NB4 (cell line): ENCODE data around the gene ARL8A.

ENCODE experiments used
- DNase-seq: peaks from one replicate; pipeline ENCODE4 v3.0.0; 2010; ENCODE audit warnings: low read depth
- H3K4me3 ChIP-seq: one replicate; pipeline ENCODE4 v1.5.1; 2011; ENCODE audit warnings: mild to moderate bottlenecking, low read depth, low read length, moderate library complexity
- MYC ChIP-seq: IDR thresholded peaks from 2 replicates; pipeline ENCODE4 v1.6.1; 2011; ENCODE audit warnings: low read depth, low read length
- POLR2A ChIP-seq: IDR thresholded peaks from 2 replicates; pipeline ENCODE4 v1.6.1; 2011; ENCODE audit warnings: mild to moderate bottlenecking; ENCODE audit not compliant: insufficient read length; ENCODE audit errors: extremely low read depth
- TF ChIP-seq, protein P1 (sequence below): IDR thresholded peaks from 2 replicates; pipeline ENCODE4 v1.6.1; 2011; ENCODE audit warnings: low read depth, low read length
- TF ChIP-seq, protein P2 (sequence below): IDR thresholded peaks from one replicate; pipeline ENCODE4 v1.5.1; 2012; ENCODE audit warnings: low read depth, low read length

Gene ARL8A

DNA sequence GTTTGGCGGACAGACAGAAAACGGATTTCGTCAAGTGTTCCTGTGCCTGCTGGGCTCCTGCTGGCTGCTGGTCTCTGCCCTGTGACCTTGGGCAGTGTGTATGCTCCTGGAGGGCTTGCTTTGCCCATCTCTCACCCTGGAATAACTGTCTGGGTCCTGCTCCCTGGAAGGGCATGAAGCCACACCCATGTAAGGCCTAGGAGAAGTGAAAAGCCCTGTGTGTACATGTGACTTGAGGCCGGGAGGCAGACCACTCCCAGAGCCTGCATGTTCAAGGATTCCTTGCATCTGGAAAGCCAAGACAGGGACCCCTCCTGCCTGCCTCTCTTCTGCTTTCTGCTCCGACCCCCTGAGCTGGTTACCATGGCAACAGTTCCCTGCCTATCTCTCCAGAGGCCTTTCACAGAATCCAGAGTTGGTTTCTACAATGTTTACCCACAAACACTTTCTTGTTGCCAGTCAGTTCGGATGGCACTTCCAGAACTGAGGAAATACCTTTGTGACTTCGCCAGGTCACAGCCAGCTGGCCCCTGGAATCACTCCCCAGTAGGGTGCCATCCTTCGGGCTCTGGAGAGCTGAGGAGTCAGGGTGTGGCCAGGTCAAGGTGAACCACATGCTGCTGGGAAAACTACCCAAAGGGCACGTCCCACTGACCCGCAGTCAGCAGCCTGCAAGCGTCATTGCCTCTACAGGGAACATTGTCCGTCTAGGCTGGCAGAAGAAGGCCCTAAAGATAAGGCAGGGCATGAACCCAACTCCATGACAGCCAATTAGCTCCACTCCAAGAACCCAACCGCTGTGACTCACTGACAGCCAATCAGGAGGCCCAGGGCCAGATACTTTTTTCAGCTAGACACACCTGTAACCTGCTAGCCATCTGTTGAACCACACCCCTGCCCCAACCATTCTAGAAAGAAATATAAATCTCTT lies 36.5 kb downstream of the ARL8A start:
- TF ChIP-seq, protein P1, sequence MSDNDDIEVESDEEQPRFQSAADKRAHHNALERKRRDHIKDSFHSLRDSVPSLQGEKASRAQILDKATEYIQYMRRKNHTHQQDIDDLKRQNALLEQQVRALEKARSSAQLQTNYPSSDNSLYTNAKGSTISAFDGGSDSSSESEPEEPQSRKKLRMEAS = no peak
- no peak for TF ChIP-seq MYC
- no peak for DNase-seq
- no peak overlapping the region for H3K4me3 ChIP-seq

- no peak for DNase-seq
- TF ChIP-seq, protein P1 = no peak
- TF ChIP-seq POLR2A (no peak), MYC (no peak)
- TF ChIP-seq, protein P2, sequence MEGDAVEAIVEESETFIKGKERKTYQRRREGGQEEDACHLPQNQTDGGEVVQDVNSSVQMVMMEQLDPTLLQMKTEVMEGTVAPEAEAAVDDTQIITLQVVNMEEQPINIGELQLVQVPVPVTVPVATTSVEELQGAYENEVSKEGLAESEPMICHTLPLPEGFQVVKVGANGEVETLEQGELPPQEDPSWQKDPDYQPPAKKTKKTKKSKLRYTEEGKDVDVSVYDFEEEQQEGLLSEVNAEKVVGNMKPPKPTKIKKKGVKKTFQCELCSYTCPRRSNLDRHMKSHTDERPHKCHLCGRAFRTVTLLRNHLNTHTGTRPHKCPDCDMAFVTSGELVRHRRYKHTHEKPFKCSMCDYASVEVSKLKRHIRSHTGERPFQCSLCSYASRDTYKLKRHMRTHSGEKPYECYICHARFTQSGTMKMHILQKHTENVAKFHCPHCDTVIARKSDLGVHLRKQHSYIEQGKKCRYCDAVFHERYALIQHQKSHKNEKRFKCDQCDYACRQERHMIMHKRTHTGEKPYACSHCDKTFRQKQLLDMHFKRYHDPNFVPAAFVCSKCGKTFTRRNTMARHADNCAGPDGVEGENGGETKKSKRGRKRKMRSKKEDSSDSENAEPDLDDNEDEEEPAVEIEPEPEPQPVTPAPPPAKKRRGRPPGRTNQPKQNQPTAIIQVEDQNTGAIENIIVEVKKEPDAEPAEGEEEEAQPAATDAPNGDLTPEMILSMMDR = no peak
- H3K4me3 ChIP-seq = no peak overlapping the region
Observed at GRCh38 chr1:202107321-202107761, 37.2 kb downstream of the ARL8A start.

GRCh38 chr1:202106340-202107254 lies 37.9 kb downstream of the ARL8A start:
- DNase-seq = no peak
- TF ChIP-seq, protein P1 = no peak
- TF ChIP-seq, protein P2 = no peak
- TF ChIP-seq POLR2A = no peak
- TF ChIP-seq MYC = no peak

GRCh38 chr1:202105571-202106339 lies 38.8 kb downstream of the ARL8A start:
- no peak overlapping the region for H3K4me3 ChIP-seq
- TF ChIP-seq POLR2A (no peak), MYC (no peak)
- TF ChIP-seq, protein P1 = no peak
- TF ChIP-seq, protein P2 = no peak
- DNase-seq = no peak

More at GRCh38 chr1:202106340-202107254, 37.9 kb downstream of the ARL8A start:
- H3K4me3 ChIP-seq = no peak overlapping the region

DNA sequence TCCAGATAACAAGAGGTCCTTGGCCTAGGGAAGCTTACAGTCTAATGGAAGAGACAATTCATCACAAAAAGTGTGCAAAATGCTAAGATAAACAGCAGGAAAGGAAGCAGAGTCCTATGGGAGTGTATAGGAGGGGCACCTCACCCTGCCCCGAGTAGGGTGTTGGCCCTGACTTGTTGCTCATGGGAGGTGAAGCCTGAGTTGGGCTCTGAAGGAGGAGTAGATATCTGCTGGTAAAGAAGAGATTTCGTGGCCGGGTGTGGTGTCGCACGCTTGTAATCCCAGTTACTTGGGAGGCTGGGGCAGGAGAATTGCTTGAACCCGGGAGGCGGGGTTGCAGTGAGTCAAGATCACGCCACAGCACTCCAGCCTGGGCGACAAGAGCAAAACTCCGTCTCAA lies 40.5 kb downstream of the ARL8A start:
- H3K4me3 ChIP-seq = no peak overlapping the region
- TF ChIP-seq, protein P1 = no peak
- TF ChIP-seq MYC (no peak), POLR2A (no peak)
- TF ChIP-seq, protein P2 = no peak
- DNase-seq = no peak
